ENCODE measurements around the gene CFAP46. TPM values are rescaled to one million over a fixed set of nuclear protein-coding genes. Genes with fewer than 3 reads are reported as not detected.

CFAP46 gene
- total RNA-seq, 1 experiment from 2014 or later: 3.3 TPM

GRCh38 chr10:132893090-132893489, 49.3 kb downstream of the CFAP46 start:
- peak; percentile 19; the same call in 1 of the 2 replicates for ATAC-seq
- ChIA-PET CTCF (interaction anchor here (0.5 to 1.4 kb wide), 5 partner anchors 14 to 238 kb away, joined by 3 to 6 read pairs (median 3); no protein-coding TSS in a partner anchor), POLR2A (interaction anchor here (0.7 kb wide), 1 partner anchor 31 kb away, joined by 3 read pairs; no protein-coding TSS in a partner anchor)
- Mint-ChIP-seq H3K27me3 (ENCODE audit: low read depth) (no peaks in the 10 kb centered on the region; the same call in 1 of the 2 replicates), H3K9me3 (peaks cover 8% of the 10 kb centered on the region), H3K4me1 (peaks cover 46% of the 10 kb centered on the region), H3K27ac (no peak overlapping the region), H3K4me3 (no peak overlapping the region), H3K36me3 (0 out of 2 replicates have a peak, but pooled peaks cover 3% of the 10 kb centered on the region)
- TF ChIP-seq HMGXB4 (CRISPR knock-in tag; IDR thresholded peaks at IDR 0.05) (no peak), ZNF232 (CRISPR knock-in tag; IDR thresholded peaks at IDR 0.05) (no peak), ZNF317 (CRISPR knock-in tag; IDR thresholded peaks at IDR 0.05; ENCODE audit: borderline replicate concordance, low read depth) (no peak), ESRRA (CRISPR knock-in tag; IDR thresholded peaks at IDR 0.05; ENCODE audit: borderline replicate concordance) (no peak), MAX (CRISPR knock-in tag; IDR thresholded peaks at IDR 0.05) (no peak)
- DNase-seq (ENCODE audit: low spot score): no peak

GRCh38 chr10:132892004-132892403, 50.4 kb downstream of the CFAP46 start:
- Mint-ChIP-seq H3K4me3 (peak overlapping the region; percentile 34; the same call in 1 of the 2 replicates), H3K4me1 (peaks cover 46% of the 10 kb centered on the region), H3K27ac (peak overlapping the region; percentile 87), H3K9me3 (peaks cover 8% of the 10 kb centered on the region), H3K36me3 (0 out of 2 replicates have a peak, but pooled peaks cover 3% of the 10 kb centered on the region), H3K27me3 (ENCODE audit: low read depth) (no peaks in the 10 kb centered on the region; the same call in 1 of the 2 replicates)
- no peak for TF ChIP-seq PREB (CRISPR knock-in tag; IDR thresholded peaks at IDR 0.05; ENCODE audit: borderline replicate concordance)
- ATAC-seq: no peak
- CTCF ChIA-PET: interaction anchor here (1.0 to 1.3 kb wide), 5 partner anchors 12 to 54 kb away, joined by 3 to 8 read pairs (median 4); no protein-coding TSS in a partner anchor
- POLR2A ChIA-PET: no interaction called here
- DNase-seq (ENCODE audit: low spot score): no peak

- no peaks in the 10 kb centered on the region; the same call in 1 of the 2 replicates for H3K27me3 Mint-ChIP-seq (ENCODE audit: low read depth)
- H3K4me3 Mint-ChIP-seq: no peak overlapping the region
- CTCF ChIA-PET: interaction anchor here (1.0 to 1.3 kb wide), 4 partner anchors 12 to 53 kb away, joined by 3 to 8 read pairs (median 4); no protein-coding TSS in a partner anchor
- POLR2A ChIA-PET: no interaction called here
- no peak for TF ChIP-seq GTF2I (CRISPR knock-in tag; conservative IDR thresholded peaks at IDR 0.05)
- TF ChIP-seq ZNF416 (CRISPR knock-in tag; IDR thresholded peaks at IDR 0.05): no peak
- no peak for TF ChIP-seq CTCF (IDR thresholded peaks at IDR 0.05)
- TF ChIP-seq SMAD4 (CRISPR knock-in tag; IDR thresholded peaks at IDR 0.05): no peak
- TF ChIP-seq SP1 (CRISPR knock-in tag; conservative IDR thresholded peaks at IDR 0.05): no peak
- no peak for TF ChIP-seq FOXK1 (CRISPR knock-in tag; IDR thresholded peaks at IDR 0.05)
- TF ChIP-seq ETV6 (CRISPR knock-in tag; IDR thresholded peaks at IDR 0.05): no peak
- no peak for TF ChIP-seq ATF6 (CRISPR knock-in tag; IDR thresholded peaks at IDR 0.05)
- TF ChIP-seq ZBTB21 (CRISPR knock-in tag; IDR thresholded peaks at IDR 0.05; ENCODE audit: borderline replicate concordance): no peak
- no peak for TF ChIP-seq FOXJ3 (CRISPR knock-in tag; IDR thresholded peaks at IDR 0.05; ENCODE audit: borderline replicate concordance)
- no peak for ATAC-seq
- peaks cover 46% of the 10 kb centered on the region for H3K4me1 Mint-ChIP-seq
- H3K27ac Mint-ChIP-seq: no peak overlapping the region; the same call in 1 of the 2 replicates
- peaks cover 8% of the 10 kb centered on the region for H3K9me3 Mint-ChIP-seq
- 0 out of 2 replicates have a peak, but pooled peaks cover 3% of the 10 kb centered on the region for H3K36me3 Mint-ChIP-seq
- no peak for DNase-seq (ENCODE audit: low spot score)
Measured at GRCh38 chr10:132891368-132891767, 51.0 kb downstream of the CFAP46 start.
